Measurements from ENCODE around the gene TREM2.

DNA sequence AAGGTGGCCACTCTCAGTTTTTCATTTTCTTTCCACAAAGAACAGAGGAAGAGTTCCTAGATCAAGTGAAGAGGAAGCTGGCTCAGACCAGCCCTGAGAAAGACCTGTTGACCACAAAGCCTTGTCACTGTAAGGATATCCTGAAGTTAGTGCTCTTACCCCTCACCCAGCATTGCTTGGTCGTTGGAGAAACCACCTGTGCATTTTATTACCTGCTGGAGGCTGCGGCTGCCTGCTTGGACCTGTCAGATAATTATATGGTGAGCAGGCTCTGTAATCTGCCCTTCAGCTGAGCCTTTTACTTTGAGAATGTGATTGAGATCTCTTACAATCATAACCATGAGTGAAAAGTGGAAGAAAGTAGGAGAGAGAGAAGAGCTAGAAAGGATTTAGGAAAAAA, 30.7 kb downstream of the TREM2 start:
- TF ChIP-seq, protein P1, sequence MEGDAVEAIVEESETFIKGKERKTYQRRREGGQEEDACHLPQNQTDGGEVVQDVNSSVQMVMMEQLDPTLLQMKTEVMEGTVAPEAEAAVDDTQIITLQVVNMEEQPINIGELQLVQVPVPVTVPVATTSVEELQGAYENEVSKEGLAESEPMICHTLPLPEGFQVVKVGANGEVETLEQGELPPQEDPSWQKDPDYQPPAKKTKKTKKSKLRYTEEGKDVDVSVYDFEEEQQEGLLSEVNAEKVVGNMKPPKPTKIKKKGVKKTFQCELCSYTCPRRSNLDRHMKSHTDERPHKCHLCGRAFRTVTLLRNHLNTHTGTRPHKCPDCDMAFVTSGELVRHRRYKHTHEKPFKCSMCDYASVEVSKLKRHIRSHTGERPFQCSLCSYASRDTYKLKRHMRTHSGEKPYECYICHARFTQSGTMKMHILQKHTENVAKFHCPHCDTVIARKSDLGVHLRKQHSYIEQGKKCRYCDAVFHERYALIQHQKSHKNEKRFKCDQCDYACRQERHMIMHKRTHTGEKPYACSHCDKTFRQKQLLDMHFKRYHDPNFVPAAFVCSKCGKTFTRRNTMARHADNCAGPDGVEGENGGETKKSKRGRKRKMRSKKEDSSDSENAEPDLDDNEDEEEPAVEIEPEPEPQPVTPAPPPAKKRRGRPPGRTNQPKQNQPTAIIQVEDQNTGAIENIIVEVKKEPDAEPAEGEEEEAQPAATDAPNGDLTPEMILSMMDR (conservative IDR thresholded peaks at IDR 0.05 in 1 of 2, IDR thresholded peaks at IDR 0.05 in 1 of 2; ENCODE audit: extremely low read depth in 1 of 2, insufficient read depth in 1 of 2, low read depth in 1 of 2, low read length in 2 of 2) = no peak
- TF ChIP-seq EZH2 (IDR thresholded peaks at IDR 0.05; ENCODE audit: borderline replicate concordance, low read length) = no peak
